HEK293T (cell line): ENCODE data around the gene FAM43B.

Experiments
- CTCF ChIA-PET: fragments of 350-600 bp; formaldehyde crosslinking; extraction: SDS; loops from one replicate; lab custom pipeline; 2021; ENCODE audit warnings: antibody characterized with exemption, inconsistent platforms; lab: Yijun Ruan, JAX
- POLR2A ChIA-PET: fragments of 350-600 bp; formaldehyde crosslinking; extraction: SDS; loops from one replicate; lab custom pipeline; 2020; ENCODE audit warnings: antibody characterized with exemption, inconsistent platforms; lab: Yijun Ruan, JAX
- DNase-seq: peaks from one replicate; pipeline ENCODE4 v3.0.0; 2012; ENCODE audit warnings: mixed read lengths; ENCODE audit errors: extremely low spot score
- ARNT ChIP-seq: fragments of 450-650 bp; IDR thresholded peaks from 2 replicates; pipeline ENCODE4 v1.6.1; 2017; ENCODE audit warnings: mild to moderate bottlenecking
- BHLHE40 ChIP-seq: fragments of 450-650 bp; IDR thresholded peaks from 2 replicates; pipeline ENCODE4 v1.6.1; 2016; ENCODE audit warnings: mild to moderate bottlenecking, moderate library complexity, borderline replicate concordance
- CTBP1 ChIP-seq: fragments of 450-650 bp; IDR thresholded peaks from 2 replicates; pipeline ENCODE4 v1.6.1; 2016; ENCODE audit warnings: borderline replicate concordance
- ELF4 ChIP-seq: fragments of 450-650 bp; IDR thresholded peaks from 2 replicates; pipeline ENCODE4 v1.6.1; 2017; ENCODE audit warnings: antibody characterized with exemption
- FOXA1 ChIP-seq: fragments of 450-650 bp; IDR thresholded peaks from 2 replicates; pipeline ENCODE4 v1.6.1; 2016; ENCODE audit warnings: mild to moderate bottlenecking
- FOXK2 ChIP-seq: fragments of 450-650 bp; IDR thresholded peaks from 2 replicates; pipeline ENCODE4 v1.6.1; 2016; ENCODE audit warnings: mild to moderate bottlenecking
- FOXM1 ChIP-seq: fragments of 450-650 bp; IDR thresholded peaks from 2 replicates; pipeline ENCODE4 v1.6.1; 2017; ENCODE audit warnings: mild to moderate bottlenecking, borderline replicate concordance
- HDGF ChIP-seq: fragments of 450-650 bp; IDR thresholded peaks from 2 replicates; pipeline ENCODE4 v1.6.1; 2017; ENCODE audit warnings: antibody characterized with exemption, borderline replicate concordance
- L3MBTL2 ChIP-seq: fragments of 450-650 bp; conservative IDR thresholded peaks from 2 replicates; pipeline ENCODE4 v1.6.1; 2016; ENCODE audit warnings: mild to moderate bottlenecking
- LEF1 ChIP-seq: fragments of 450-650 bp; IDR thresholded peaks from 2 replicates; pipeline ENCODE4 v1.6.1; 2017; ENCODE audit warnings: mild to moderate bottlenecking, borderline replicate concordance
- NFRKB ChIP-seq: fragments of 450-650 bp; IDR thresholded peaks from 2 replicates; pipeline ENCODE4 v1.6.1; 2016; ENCODE audit warnings: mild to moderate bottlenecking, moderate library complexity
- SP1 ChIP-seq: fragments of 450-650 bp; IDR thresholded peaks from 2 replicates; pipeline ENCODE4 v1.6.1; 2017
- SUZ12 ChIP-seq: fragments of 450-650 bp; IDR thresholded peaks from 2 replicates; pipeline ENCODE4 v1.6.1; 2016; ENCODE audit warnings: mild to moderate bottlenecking
- TARDBP ChIP-seq: fragments of 450-650 bp; IDR thresholded peaks from 2 replicates; pipeline ENCODE4 v1.6.1; 2016
- ZNF384 ChIP-seq: fragments of 450-650 bp; IDR thresholded peaks from 2 replicates; pipeline ENCODE4 v1.6.1; 2016
- TF ChIP-seq, protein P1 (sequence below): fragments of 450-650 bp; IDR thresholded peaks from 2 replicates; pipeline ENCODE4 v1.6.1; 2016

FAM43B gene

DNA sequence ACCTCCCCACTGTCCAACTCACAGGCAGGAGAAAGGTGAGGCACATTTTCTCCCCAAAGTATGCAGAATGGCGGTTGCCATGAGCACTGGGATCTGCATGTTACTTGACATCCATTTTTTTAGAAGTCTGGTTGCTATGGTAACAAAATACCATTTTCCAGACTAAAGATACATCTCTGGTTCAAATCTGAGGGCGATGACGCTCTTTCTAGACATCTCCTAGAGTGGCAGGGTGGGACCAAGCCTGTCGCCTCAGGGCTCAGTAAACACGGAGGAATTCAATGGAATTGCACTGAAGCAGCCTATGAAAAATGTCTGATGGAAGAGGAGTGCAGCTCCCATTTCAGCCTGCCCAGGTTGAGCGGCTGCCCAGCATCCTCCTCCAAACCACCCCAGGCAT lies 21.5 kb upstream of the FAM43B start:
- POLR2A ChIA-PET: interaction anchor here (1.3 kb wide), 1 partner anchor 45 kb away, joined by 4 read pairs; the partner anchor contains the start of gene CAMK2N1
- no peak for DNase-seq
- TF ChIP-seq SUZ12: no peak
- TF ChIP-seq SP1: no peak
- TF ChIP-seq, protein P1, sequence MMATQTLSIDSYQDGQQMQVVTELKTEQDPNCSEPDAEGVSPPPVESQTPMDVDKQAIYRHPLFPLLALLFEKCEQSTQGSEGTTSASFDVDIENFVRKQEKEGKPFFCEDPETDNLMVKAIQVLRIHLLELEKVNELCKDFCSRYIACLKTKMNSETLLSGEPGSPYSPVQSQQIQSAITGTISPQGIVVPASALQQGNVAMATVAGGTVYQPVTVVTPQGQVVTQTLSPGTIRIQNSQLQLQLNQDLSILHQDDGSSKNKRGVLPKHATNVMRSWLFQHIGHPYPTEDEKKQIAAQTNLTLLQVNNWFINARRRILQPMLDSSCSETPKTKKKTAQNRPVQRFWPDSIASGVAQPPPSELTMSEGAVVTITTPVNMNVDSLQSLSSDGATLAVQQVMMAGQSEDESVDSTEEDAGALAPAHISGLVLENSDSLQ: no peak
- TF ChIP-seq FOXM1: no peak
- TF ChIP-seq TARDBP: no peak
- CTCF ChIA-PET: no interaction called here

DNA sequence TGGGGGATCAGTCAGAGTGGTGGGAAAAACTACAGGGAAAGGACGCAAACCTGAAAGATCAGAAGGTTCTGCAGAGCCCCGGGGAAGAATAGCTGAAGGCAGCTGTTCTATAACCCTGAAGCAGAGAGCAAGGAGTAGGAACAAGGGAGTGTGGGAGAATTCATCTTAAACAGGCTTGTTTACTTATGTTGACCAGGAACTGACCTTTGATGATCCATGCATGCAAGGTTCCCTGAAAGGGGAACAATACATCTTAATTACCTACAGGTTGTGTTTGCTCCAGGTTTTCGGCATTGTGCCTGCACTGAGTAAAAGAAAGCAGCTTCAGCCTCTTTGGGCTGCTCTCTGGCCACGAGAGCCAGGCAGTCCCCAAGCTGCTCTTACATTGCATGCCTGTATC lies 18.7 kb upstream of the FAM43B start:
- POLR2A ChIA-PET: interaction anchor here (1.4 kb wide), 1 partner anchor 18 kb away, joined by 5 read pairs; the partner anchor contains the start of gene FAM43B
- no peak for TF ChIP-seq TARDBP
- TF ChIP-seq FOXK2: no peak
- TF ChIP-seq CTBP1: no peak
- TF ChIP-seq SUZ12: no peak
- no peak for TF ChIP-seq LEF1
- TF ChIP-seq ARNT: no peak
- DNase-seq: no peak
- CTCF ChIA-PET: no interaction called here

DNA sequence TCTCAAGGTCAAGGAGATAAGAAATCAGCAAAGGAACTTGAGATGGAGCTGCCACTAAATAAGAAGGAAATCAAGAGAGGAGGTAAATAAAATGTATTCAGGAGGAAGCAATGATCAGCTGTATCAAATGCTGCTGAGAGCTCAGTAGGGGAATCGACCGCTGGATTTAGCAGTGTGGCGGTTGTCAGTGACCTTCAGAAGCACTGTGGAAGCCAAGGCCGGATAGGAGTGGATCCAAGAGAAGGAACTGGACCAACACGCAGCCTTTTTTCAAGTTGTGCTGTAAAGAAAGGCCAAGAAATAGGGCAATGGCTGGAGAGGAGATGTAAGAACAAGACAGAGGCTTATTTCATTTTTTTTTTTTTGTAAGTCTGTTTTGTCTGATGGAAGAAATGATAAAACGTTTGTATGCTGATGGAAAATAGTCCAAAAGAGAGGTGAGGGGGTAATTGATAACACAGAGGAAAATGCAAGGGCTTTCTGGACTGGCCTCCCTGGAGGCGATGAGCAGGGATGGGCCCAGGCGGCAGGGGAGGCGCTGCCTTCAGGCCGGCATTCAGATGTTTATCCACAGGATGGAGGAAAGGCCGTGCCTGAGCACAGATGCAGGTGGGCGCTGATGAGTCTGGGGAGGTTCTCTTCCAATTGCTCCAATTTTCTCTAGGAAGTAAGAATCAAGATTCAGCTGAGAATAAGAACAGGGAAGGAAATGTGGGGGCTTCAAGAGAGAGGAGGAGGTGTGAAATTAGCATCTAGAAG lies 17.5 kb upstream of the FAM43B start:
- CTCF ChIA-PET: interaction anchor here (0.6 kb wide), 1 partner anchor 102 kb away, joined by 3 read pairs; no protein-coding TSS in a partner anchor
- DNase-seq: no peak
- TF ChIP-seq FOXM1 (no peak), BHLHE40 (no peak), FOXK2 (no peak), ZNF384 (no peak), NFRKB (no peak), LEF1 (no peak), CTBP1 (no peak), SP1 (no peak), ELF4 (no peak), FOXA1 (no peak), ARNT (no peak), TARDBP (no peak), L3MBTL2 (no peak), SUZ12 (no peak), HDGF (no peak)
- TF ChIP-seq, protein P1: no peak
- POLR2A ChIA-PET: interaction anchor here (1.4 kb wide), 2 partner anchors 17 to 99 kb away, joined by 3 to 5 read pairs; partner anchors contain the start of gene FAM43B

DNA sequence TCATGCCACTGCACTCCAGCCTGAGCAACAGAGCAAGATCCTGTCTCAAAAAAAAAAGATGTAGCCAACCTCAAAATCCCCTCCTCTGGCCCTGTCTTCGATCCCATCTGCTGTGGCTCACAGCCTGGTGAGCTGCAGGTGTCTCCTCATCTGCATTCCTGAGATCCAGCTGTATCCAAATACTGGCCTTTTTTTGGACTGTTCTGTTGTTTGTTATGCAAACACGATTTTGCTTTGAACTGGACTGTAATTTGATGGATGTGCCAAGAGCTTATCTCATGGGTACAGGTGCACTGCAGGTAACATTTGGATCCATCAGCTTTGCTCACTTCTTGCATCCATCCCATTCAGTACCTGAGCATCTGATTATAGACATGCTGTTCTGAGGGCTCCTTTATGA lies 14.1 kb upstream of the FAM43B start:
- POLR2A ChIA-PET: interaction anchor here (0.6 to 2.5 kb wide), 2 partner anchors 12 to 14 kb away, joined by 3 to 15 read pairs; partner anchors contain the start of gene FAM43B
- TF ChIP-seq FOXK2 (no peak), ARNT (no peak), L3MBTL2 (no peak), HDGF (no peak), SUZ12 (no peak), FOXM1 (no peak), CTBP1 (no peak), FOXA1 (no peak), NFRKB (no peak), TARDBP (no peak), LEF1 (no peak)
- CTCF ChIA-PET: no interaction called here
- no peak for DNase-seq

DNA sequence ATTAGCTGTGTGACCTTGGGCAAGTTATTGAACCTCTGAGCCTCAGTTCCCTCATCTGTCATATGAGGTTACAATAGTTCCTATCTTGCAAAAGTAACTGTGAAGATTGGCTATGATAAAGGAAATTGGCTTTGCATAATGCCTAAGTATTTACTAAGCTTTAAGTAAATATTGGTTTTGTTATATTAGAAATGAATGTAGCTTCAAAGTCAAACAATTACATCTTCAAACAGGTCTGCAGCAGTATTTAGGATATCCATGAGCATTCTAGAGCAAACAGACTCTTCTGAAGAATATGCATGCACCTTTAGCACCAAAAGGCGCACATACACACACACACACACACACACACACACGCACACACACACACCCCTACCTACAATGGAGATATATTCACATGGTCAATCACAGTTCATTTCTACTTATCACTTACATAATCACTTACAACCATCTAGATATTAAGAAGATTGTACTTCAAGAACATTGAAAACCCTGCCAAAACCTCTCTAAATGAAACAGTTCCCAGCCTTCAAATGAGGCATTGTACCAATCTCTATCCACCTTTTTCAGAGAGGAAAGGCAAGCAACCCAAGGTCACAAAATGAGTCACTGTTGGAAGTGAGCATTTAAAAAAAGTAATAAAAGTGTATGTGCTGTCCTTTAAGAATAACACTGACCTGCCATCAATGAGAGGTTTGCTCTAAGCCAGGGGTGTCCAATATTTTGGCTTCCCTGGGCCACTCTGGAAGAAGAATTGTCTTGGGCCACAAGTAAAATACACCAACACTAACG lies 13.4 kb upstream of the FAM43B start:
- TF ChIP-seq SUZ12 (no peak), ZNF384 (no peak), ELF4 (no peak), L3MBTL2 (no peak), CTBP1 (no peak), NFRKB (no peak), SP1 (no peak), ARNT (no peak), TARDBP (no peak), FOXA1 (no peak), BHLHE40 (no peak), FOXM1 (no peak), HDGF (no peak), LEF1 (no peak)
- TF ChIP-seq, protein P1: no peak
- POLR2A ChIA-PET: interaction anchor here (0.6 to 2.5 kb wide), 4 partner anchors 11 to 122 kb away, joined by 3 to 15 read pairs (median 3); partner anchors contain the start of genes DDOST and FAM43B
- no peak for DNase-seq
- CTCF ChIA-PET: no interaction called here
